ENCODE measurements around the gene EFNA2.

GRCh38 chr19:1316466-1316865 is 30.8 kb downstream of the EFNA2 start:
- no peak for TF ChIP-seq CTCF (IDR thresholded peaks at IDR 0.05)
- no peak for TF ChIP-seq POLR2A (IDR thresholded peaks at IDR 0.05)
- TF ChIP-seq EP300 (IDR thresholded peaks at IDR 0.05): no peak
